Esophagus (tissue), 2 donors: ENCODE measurements around the gene TUBA8. TPM values are rescaled to one million over a fixed set of nuclear protein-coding genes. Genes with fewer than 3 reads are reported as not detected.

Experiments
- H3K27ac ChIP-seq, 2 donors: one replicate each; pipeline ENCODE4 v1.5.1; 2013; ENCODE audit warnings: low read depth in 2 of 2, mild to moderate bottlenecking in 2 of 2, inconsistent platforms in 1 of 2, low read length in 1 of 2, moderate library complexity in 1 of 2
- H3K27me3 ChIP-seq, 2 donors: one replicate each; pipeline ENCODE4 v1.6.1; 2013; ENCODE audit warnings: low read length in 2 of 2, control low read depth in 1 of 2, mild to moderate bottlenecking in 1 of 2; ENCODE audit not compliant: insufficient read depth in 2 of 2, control insufficient read depth in 1 of 2
- H3K36me3 ChIP-seq, 2 donors: one replicate each; pipeline ENCODE4 v1.6.1; 2013; ENCODE audit warnings: low read length in 1 of 2; ENCODE audit not compliant: control insufficient read depth in 2 of 2, insufficient read depth in 2 of 2
- H3K4me1 ChIP-seq, 2 donors: one replicate each; pipeline ENCODE4 v1.6.1; 2013; ENCODE audit warnings: low read length in 1 of 2; ENCODE audit not compliant: control insufficient read depth in 2 of 2, insufficient read depth in 2 of 2
- H3K4me3 ChIP-seq, 2 donors: one replicate each; pipeline ENCODE4 v1.5.1; 2013; ENCODE audit warnings: low read length in 2 of 2, mild to moderate bottlenecking in 2 of 2, low read depth in 1 of 2, moderate library complexity in 1 of 2
- H3K9me3 ChIP-seq, 2 donors: one replicate each; pipeline ENCODE4 v1.6.1; 2013; ENCODE audit warnings: mild to moderate bottlenecking in 2 of 2, low read depth in 1 of 2, low read length in 1 of 2, moderate library complexity in 1 of 2; ENCODE audit not compliant: control insufficient read depth in 2 of 2, insufficient read depth in 1 of 2
- WGBS, 2 donors: extraction: QIAGEN DNeasy Blood & Tissue Kit; methylation state at CpG; one replicate each; pipeline ENCODE4 v1.1.7; 2013; 5-methylcytosine and 5-hydroxymethylcytosine counted together
- polyA plus RNA-seq, 2 donors: library from polyadenylated mRNA; stranded (reverse); fragments of 200-250 nt; gene quantifications; one replicate each; pipeline ENCODE4 v1.2.3, GENCODE V29; 2013
- donor health status: healthy with polysubstance abuse.
- donor health status: Bipolar disorder and iron deficiency.

The TUBA8 gene
- polyA plus RNA-seq, 2 donors = 0.89 to 0.98 TPM

- Histone ChIP-seq H3K27me3 (no peaks in the 10 kb centered on the region), H3K9me3 (no peaks in the 10 kb centered on the region), H3K4me1 (peaks cover 0 to 3% of the 10 kb centered on the region in 2 donors), H3K4me3 (no peak overlapping the region), H3K36me3 (no peaks in the 10 kb centered on the region), H3K27ac (no peak overlapping the region)
- 63 to 68% methylated on average over 6 of the region's 6 CpGs for WGBS, 2 donors
Observed at GRCh38 chr22:18112440-18112839, 1.8 kb downstream of the TUBA8 start.

- Histone ChIP-seq H3K9me3 (no peaks in the 10 kb centered on the region), H3K4me1 (peaks cover 0 to 3% of the 10 kb centered on the region in 2 donors), H3K27ac (no peak overlapping the region), H3K4me3 (no peak overlapping the region), H3K36me3 (no peaks in the 10 kb centered on the region), H3K27me3 (no peaks in the 10 kb centered on the region)
- 77 to 82% methylated on average over 11 of the region's 11 CpGs for WGBS, 2 donors
Observed at GRCh38 chr22:18113680-18114394, 3.2 kb downstream of the TUBA8 start.

- H3K4me3 ChIP-seq = no peak overlapping the region
- H3K9me3 ChIP-seq = no peaks in the 10 kb centered on the region
- no peaks in the 10 kb centered on the region for H3K36me3 ChIP-seq
- no peaks in the 10 kb centered on the region for H3K27me3 ChIP-seq
- 59 to 60% methylated on average over 4 of the region's 4 CpGs for WGBS, 2 donors
- no peak overlapping the region for H3K27ac ChIP-seq
- peaks cover 0 to 3% of the 10 kb centered on the region in 2 donors for H3K4me1 ChIP-seq
Observed at GRCh38 chr22:18114495-18114894, 3.9 kb downstream of the TUBA8 start.

- Histone ChIP-seq H3K4me1 (peaks cover 0 to 2% of the 10 kb centered on the region in 2 donors), H3K27ac (no peak overlapping the region)
- 94 to 95% methylated on average over 15 of the region's 15 CpGs for WGBS, 2 donors
Observed at GRCh38 chr22:18114976-18115652, 4.5 kb downstream of the TUBA8 start.

GRCh38 chr22:18115906-18116371, 5.3 kb downstream of the TUBA8 start:
- Histone ChIP-seq H3K36me3 (no peaks in the 10 kb centered on the region), H3K9me3 (no peaks in the 10 kb centered on the region), H3K27ac (no peak overlapping the region), H3K27me3 (no peaks in the 10 kb centered on the region), H3K4me3 (no peak overlapping the region), H3K4me1 (no peaks in the 10 kb centered on the region)
- 85 to 90% methylated on average over 8 of the region's 8 CpGs for WGBS, 2 donors

More at GRCh38 chr22:18114976-18115652, 4.5 kb downstream of the TUBA8 start:
- no peaks in the 10 kb centered on the region for H3K36me3 ChIP-seq
- H3K9me3 ChIP-seq = no peaks in the 10 kb centered on the region
- no peak overlapping the region for H3K4me3 ChIP-seq
- H3K27me3 ChIP-seq = no peaks in the 10 kb centered on the region

- 91% methylated on average over 15 of the region's 15 CpGs for WGBS, 2 donors
- Histone ChIP-seq H3K27me3 (no peaks in the 10 kb centered on the region), H3K36me3 (no peaks in the 10 kb centered on the region), H3K4me1 (no peaks in the 10 kb centered on the region), H3K9me3 (no peaks in the 10 kb centered on the region), H3K4me3 (no peak overlapping the region), H3K27ac (no peak overlapping the region)
Observed at GRCh38 chr22:18116634-18117033, 6.0 kb downstream of the TUBA8 start.

- H3K36me3 ChIP-seq = no peaks in the 10 kb centered on the region
- H3K9me3 ChIP-seq = no peaks in the 10 kb centered on the region
- 86 to 87% methylated on average over 9 of the region's 9 CpGs for WGBS, 2 donors
- H3K27me3 ChIP-seq = no peaks in the 10 kb centered on the region
- H3K27ac ChIP-seq = no peak overlapping the region
- no peak overlapping the region for H3K4me3 ChIP-seq
- no peaks in the 10 kb centered on the region for H3K4me1 ChIP-seq
Observed at GRCh38 chr22:18118345-18118915, 7.8 kb downstream of the TUBA8 start.

- WGBS, 2 donors = 64 to 69% methylated on average over 18 of the region's 18 CpGs
- Histone ChIP-seq H3K27ac (no peak overlapping the region), H3K4me1 (no peaks in the 10 kb centered on the region), H3K9me3 (no peaks in the 10 kb centered on the region), H3K36me3 (peaks cover 0 to 3% of the 10 kb centered on the region in 2 donors), H3K4me3 (no peak overlapping the region), H3K27me3 (no peaks in the 10 kb centered on the region)
Observed at GRCh38 chr22:18119409-18120110, 9.0 kb downstream of the TUBA8 start.

GRCh38 chr22:18120857-18121256, 10.2 kb downstream of the TUBA8 start:
- Histone ChIP-seq H3K4me1 (no peaks in the 10 kb centered on the region), H3K27me3 (no peaks in the 10 kb centered on the region), H3K36me3 (peaks cover 0 to 3% of the 10 kb centered on the region in 2 donors), H3K27ac (no peak overlapping the region), H3K9me3 (no peaks in the 10 kb centered on the region), H3K4me3 (no peak overlapping the region)
- 94 to 95% methylated on average over 4 of the region's 4 CpGs for WGBS, 2 donors
